ENCODE data around the gene CEP63.
"Not testable (repeated sequence)": the region's sequence is repeated elsewhere in the genome, so short reads cannot be mapped to it uniquely, and the experiment has no call there.

The CEP63 gene

DNA sequence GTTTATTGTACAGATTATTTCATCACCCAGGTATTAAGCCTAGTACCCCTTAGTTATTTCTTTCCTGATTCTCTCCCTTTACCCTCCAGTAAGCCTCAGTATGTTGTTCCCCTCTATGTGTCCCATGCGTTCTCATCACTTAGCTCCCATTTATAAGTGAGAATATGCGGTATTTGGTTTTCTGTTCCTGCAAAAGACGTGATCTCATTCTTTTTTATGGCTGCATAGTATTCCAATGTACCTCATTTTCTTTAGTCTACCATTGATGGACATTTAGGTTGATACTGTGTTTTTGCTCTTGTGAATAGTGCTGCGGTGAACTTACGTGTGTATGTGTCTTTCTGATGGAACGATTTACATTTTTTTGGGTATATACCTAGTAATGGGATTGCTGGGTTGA lies 36.7 kb downstream of the CEP63 start:
- DNase-seq = no peak

DNA sequence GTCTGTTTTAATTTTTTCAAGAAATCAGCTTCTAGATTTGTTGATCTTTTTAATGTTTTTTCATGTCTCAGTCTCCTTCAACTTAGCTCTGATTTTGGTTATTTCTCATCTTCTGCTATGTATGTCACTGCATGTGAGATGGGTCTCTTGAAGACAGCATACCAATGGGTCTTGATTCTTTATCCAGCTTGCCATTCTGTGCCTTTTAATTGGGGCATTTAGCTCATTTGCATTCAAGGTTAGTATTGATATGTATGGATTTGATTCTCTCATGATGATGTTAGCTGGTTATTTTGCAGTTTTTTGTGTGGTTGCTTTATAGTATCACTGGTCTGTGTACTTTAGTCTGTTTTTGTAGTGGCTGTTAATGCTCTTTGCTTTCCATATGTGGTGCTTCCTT lies 39.4 kb downstream of the CEP63 start:
- no peak for DNase-seq

DNA sequence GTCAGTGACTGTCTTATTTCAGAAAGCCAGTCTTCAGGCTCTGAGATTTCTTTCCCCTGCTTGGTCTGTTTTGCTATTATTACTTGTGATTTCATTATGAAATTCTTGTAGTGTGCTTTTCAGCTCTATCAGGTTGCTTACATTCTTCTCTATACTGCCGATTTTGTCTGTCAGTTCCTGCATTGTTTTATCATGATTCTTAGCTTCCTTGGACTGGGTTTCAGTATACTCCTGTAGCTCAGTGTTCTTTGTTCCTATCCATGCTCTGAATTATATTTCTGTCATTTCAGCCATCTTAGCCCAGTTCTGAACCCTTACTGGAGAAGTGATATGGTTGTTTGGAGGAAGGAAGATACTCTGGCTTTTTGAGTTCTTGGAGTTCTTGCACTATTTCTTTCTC lies 40.5 kb downstream of the CEP63 start:
- no peak for DNase-seq

DNA sequence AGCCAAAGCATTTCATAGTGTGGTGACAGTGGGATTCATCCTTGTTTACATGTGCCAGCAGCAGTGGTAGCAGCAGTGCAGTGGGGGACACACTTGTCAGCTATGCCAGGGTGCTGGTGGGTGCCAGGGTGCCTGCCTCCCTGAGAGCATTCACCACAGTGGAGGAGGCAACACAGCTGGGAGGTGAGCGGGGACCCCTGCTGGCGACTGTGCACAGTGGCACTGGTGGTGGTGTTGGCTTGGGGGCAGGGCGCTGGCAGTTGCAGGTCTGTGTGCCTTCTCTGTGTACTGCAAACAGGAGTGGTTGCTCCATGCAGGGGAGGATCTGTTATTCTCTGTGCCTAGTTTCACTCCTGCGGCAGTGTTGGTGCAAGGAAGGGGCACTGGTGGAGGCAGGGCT lies 41.2 kb downstream of the CEP63 start:
- no peak for DNase-seq

DNA sequence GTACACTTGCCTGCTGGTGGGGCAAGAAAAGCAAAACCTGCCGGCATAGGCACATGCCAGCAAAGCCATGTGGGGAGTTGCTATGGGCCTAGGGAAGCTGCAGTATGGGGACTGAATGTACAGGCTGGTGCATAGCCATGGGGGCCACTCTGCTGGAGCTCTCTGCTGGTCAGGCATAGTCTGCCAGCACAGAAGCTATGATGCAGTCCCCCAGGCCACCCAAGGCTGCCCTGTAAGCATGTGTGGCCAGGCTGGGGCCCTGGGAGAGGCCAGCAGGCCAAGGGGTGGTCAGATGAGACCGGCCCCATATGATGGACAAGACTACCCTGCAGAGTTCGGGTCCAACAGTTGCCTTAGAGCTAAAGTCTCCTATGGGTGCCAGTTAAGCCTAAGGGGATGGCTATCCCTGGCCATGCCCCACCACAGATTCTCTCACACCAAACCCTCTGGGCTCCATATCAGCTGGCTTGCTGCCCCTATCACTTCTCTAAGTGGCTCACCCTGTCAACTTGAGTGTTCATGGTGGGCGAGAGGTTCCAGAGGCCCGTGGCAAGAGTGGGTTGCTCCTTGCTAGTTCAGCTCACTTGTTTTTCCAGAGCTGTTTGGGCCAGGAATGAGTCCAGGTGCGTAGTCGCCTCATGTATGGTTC lies 41.8 kb downstream of the CEP63 start:
- no peak for DNase-seq

DNA sequence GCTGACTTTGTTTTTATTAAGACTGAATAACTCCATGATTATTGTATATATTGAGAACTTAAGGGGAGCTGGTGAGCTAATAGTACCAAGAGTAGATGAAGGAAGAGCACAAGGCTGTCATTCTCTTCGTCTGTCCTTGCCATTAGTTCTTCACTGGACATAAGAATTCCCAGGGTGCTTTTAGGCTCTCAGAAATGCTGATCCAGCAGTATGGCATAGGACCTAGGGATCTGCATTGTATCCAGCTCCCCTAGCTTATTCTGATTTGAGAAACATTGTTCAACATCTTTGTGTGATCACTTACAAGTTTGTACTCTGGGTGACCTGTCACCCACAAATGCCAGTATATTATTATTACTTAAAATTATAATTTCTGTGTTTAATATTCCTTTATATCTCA lies 47.6 kb downstream of the CEP63 start:
- no peak for DNase-seq

DNA sequence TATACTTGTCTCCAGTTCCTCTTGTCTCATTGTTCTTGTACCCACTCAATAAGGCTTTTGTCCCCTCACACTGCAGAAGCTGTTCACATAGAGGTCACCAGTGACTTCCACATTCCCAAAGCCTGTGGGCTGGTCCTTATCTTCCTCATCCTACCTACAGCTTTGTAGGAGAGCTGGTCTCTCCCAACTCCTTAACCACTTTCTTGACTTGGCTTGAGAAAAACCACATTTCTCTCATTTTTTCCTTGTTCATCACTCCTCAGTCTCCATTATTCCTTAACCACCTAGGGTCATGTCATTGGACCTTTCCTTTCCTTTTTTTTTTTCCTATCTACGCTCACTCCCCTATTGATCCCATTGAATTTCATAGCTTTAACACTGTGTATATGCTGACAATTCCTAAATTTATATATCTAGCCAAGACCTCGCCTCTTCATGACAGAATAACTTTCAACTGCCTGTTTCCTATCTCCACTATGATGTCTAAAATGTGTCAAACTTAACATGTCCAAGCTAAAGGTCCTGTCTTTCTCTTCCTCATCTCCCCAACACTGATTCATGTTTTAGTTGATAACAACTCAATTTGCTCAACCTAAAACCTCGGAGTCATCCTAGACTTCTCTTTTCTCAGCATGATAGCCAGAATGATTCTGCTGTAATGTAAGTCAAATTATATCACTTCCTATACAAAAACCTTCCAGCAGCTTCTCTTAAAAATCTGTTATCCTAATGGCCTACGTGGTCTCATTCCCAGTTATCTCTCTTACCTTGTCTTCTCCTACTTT lies 49.5 kb downstream of the CEP63 start:
- DNase-seq = peak; percentile 60

DNA sequence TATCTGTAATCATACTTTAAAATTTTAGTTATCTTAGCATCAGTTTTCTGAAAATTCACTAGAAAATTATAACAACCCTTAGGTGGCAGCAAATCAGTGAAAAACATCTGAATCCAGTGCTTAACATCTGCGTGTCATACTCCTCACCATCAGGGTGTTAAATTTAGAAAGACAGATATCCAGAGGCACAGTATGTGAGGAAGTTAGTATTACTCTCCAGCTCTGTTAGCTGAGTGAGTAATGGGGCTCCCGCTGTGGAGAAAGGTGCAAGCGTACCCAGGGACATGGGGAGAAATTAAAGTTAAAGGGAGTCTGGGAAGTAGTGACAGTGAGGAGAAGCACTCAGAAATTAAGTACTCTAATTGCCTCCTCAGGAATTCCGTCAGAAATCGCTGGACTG lies 50.9 kb downstream of the CEP63 start:
- DNase-seq = no peak

DNA sequence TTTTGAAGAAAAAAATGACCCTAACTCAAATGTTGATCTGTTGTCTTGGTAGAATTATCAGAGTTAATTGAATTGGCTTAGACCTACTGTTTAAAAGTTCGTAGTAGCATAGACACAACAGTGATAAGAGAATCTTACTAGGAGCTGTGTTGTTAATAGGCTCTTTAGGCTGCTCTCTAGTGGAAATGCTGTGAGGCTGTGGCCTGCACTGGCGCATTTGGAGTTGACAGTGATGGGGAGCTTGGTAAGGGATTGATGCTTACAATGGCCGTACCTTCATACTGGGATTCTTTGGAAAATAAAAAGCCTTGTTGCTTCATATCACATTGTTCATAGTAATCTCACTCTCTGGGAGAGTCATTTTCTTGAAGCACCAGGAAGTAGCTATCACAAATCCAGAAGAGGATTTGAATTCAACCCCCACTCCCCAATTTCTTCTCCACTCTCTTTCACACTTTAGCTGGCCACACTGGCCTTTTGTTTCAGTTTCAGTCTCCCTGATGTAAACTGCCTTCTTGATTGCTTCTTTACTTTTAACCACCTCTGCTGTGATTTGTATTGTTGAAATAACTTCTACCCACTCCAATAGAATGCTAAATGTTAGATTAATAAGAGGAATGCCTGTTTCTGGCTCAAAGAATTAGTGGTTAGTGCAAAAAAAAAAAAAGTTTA lies 56.6 kb downstream of the CEP63 start:
- DNase-seq = peak; percentile 52

DNA sequence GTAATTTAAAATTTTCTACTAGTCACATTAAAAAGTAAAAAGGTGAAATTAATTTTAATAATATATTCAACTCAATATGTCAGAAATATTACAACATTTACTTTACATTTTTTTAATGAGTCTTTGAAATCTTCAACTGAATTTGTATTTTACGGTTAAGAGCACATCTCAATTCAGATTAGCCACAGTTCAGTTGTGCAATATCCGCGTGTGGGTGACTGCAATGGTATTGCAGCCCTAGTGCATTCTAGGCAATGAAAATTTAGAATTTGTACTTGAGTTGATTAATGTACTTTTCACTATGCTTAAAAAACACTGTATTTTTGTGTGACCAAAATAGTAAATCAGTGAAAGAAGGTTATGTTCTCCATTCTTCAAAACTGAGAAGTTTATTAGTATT lies 57.3 kb downstream of the CEP63 start:
- peak; percentile 84 for DNase-seq

DNA sequence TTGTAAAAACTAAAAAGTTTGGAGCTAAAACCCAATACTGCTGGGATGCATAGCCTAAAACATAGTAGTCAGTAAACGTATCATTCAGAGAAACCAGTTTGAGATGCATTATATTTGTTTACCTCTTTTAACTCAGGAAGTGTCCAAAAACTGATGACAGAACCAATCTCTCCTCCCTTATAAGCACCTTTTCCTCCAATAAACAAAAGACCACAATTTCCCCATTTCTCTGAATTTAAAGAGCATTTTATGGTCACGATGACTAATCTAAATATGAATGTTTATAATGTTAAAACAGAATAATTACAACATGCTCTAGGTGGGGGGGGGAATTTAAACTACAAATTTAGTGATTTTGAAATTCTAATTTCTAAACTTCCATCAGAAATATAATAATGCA lies 58.5 kb downstream of the CEP63 start:
- DNase-seq = peak; percentile 69

DNA sequence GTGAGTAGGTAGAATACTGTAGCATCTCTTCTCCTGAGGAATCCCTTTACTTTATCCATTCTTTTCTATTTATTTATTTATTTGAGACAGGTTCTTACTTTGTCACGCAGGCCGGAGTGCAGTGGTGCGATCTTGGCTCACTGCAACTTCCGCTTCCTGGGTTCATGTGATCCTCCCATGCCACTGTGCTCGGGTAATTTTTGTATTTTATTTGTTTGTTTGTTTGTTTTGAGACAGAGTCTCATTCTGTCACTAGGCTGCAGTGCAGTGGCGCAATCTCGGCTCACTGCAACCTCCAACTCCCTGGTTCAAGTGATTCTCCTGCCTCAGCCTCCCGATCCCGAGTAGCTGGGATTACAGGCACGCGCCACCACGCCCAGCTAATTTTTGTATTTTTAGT lies 58.9 kb downstream of the CEP63 start:
- peak; percentile 39 for DNase-seq

DNA sequence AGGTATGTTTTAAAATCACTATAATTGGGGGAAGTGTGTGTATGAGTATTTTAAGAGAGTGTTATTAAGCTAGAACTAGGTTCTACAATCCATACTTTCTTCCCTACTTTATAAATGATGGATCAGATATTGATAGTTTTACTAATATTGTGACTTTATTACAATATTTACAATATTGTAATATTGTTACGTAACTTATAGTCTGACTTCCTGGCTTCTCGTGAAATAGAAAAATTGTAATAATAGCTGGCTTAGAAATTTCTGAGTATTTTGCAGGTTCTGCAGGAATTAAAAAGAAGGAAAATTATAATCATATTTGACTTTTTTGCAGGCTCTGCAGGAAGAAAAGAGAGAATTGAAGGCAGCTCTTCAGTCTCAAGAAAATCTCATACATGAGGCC lies 60.0 kb downstream of the CEP63 start:
- no peak for DNase-seq

DNA sequence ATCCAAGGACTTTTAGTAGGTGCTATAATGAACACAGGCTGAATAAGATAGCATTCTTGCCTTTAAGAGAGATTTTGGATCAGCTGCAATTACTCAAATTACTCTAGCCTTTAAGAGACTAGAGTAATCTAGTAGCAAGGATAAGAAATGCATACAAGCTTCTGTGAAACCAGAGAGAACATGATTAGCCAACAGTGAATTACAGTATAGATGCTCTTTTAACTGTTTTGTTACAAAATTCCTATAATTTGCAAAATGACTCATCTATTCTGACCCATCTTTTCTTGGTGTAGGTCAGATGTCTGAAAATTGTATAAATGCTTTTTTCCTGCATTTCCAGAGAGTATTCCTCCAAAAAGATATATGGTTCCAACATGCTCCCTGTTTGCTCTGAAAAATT lies 66.9 kb downstream of the CEP63 start:
- peak; percentile 25 for DNase-seq

DNA sequence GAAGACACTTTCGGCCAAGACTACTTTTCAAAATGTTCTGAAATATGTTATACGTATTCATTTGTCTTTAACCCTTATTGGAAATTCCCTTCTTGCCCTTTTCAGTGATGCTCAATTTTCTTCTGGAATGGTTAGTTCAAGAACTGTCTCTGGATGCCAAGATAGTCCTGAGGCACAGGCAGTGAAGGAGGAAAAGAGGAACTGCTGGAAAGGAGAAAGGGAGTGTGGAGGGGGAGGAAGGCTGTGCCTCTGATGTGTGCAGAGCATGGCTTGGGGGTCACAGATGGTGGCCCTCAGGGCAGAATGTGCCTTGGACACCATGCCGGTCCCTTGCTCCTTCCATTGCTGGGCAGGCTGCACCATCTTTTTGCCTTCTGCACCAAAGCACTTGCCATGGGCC lies 73.7 kb downstream of the CEP63 start:
- no peak for DNase-seq

DNA sequence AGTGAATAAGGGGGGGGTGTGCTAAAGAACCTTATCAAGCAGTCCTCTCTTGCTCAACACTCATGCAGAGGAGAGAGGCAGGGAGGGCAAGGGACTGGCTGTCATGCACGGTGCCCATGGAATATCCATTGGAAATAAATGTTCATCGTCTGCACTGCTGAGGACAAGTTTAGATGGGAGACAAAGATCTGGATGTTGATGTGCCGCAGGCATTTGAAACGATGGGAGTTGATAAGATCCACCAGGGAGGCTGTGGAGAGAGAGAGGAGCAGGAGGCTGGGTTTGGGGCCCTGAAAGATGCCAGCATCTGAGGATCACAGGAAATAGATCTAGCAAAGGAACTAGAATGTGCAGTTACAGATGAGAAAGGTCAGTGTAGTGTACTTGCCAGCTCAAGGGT lies 76.2 kb downstream of the CEP63 start:
- DNase-seq = no peak

DNA sequence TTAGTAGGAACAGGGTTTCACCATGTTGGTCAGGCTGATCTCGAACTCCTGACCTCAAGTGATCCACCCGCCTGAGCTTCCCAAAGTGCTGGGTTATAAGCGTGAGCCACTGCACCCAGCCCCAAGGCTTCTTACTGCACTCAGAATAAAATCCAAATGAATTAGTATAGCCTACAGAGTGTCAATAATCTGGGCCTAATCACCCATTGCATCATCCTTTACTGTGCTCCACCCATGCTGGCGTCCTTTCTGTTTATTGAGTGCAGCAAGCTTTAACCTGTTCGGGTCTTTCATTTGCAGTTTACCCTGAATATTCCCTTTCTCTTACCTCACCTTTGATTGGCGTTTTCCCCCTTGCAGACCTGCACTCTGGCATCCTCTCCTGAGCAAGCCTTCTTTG lies 77.7 kb downstream of the CEP63 start:
- no peak for DNase-seq

DNA sequence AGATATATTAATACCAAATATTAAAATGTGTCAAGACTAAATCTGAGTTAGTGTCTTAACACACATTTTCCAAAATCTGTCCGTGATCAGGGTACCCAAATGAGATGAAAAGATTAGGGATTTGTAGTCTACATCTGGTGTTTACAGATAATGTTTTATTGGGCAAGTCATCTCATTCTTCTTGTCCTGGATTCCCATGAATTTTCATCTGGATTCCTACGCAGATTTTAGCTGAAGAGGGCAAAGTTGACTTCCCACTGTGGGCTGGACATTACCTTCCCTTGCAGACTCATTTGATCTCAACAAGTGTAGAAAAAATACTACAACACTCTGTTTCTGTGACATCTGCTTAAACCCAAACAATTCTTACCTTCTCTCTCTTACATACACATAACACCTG lies 79.1 kb downstream of the CEP63 start:
- DNase-seq = no peak

DNA sequence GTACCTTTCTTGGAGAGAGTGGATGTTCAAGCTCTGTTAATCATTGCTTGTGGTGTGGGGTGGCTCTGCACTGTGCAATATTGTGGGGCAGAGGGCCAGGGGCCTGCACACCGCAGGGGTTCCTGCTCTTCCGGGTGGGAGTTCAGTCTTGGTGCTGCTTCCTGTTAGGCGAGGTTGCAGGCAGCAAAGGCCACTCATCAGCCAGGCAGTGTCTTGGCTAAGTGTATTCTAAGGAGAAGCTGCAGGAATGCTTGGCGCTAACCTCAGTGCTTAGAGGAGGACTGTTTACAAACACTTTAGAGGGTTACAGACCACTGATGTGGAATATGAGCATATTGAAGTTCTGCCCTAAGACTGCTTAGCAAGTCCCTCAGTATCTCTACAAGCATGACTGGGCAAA lies 81.7 kb downstream of the CEP63 start:
- DNase-seq = no peak

DNA sequence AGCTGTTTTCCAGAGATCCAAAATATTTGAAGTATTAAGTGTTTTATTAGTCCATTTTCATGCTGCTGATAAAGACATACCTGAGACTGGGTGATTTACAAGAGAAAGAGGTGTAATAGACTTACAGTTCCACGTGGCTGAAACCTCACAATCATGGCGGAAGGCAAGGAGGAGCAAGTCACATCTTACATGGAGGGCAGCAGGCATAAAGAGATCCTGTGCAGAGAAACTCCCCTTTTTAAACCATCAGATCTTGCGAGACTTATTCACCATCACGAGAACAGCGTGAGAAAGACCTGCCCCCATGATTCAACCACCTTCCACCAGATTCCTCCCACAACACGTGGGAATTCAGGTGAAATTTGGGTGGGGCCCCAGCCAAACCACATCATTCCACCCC lies 82.9 kb downstream of the CEP63 start:
- DNase-seq = no peak

DNA sequence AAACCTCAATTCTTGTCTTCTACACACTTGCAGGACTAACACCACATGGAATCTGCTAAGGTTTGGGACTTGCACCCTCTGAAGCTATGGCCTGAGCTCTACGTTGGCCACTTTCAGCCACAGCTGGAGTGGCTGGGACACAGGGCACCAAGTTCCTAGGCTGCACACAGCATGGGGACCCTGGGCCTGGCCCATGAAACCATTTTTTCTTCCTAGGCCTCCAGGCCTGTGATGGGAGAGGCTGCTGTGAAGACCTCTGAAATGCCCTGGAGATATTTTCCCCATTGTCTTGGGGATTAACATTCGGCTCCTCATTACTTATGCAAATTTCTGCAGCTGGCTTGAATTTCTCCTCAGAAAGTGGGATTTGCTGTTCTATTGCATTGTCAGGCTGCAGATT lies 84.0 kb downstream of the CEP63 start:
- not testable (repeated sequence) for DNase-seq

DNA sequence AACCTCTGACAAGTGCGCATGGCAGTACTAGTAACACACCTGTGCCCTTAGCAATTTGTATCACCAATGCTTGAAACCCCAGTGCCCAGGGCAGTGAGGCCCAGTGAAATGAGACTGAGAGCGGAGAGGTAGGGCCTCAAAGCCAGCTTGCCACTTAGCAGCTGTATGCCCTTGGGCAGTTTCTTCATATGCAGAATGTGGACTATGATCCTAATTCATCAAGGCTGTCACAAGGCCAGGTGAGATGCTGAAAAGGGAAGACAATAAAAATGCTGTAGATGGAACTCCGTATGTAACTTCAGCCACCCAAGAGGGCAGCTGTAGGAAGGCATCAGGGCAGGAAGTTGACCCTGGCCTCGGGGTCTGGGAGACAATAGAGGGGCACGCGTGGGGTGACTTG lies 90.6 kb downstream of the CEP63 start:
- DNase-seq = no peak

DNA sequence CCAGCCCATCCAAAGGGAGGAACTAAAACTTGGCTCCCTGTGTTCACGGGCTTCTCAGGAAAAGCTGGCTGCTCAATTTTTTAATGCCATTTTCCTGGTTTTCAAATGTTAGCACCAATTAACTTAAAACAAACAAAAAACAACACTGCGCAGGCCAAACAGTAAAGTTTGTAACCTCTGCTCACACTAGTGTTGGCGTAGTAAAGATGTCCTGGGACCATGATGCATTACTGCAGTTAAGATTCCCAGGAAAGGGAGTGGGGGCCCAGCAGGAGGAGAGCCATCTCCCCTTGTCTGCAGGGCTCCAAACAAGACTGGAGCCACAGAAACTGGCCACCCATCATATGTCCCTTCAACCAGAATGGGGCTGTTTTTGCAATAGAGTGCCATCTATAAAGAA lies 91.0 kb downstream of the CEP63 start:
- DNase-seq = no peak

DNA sequence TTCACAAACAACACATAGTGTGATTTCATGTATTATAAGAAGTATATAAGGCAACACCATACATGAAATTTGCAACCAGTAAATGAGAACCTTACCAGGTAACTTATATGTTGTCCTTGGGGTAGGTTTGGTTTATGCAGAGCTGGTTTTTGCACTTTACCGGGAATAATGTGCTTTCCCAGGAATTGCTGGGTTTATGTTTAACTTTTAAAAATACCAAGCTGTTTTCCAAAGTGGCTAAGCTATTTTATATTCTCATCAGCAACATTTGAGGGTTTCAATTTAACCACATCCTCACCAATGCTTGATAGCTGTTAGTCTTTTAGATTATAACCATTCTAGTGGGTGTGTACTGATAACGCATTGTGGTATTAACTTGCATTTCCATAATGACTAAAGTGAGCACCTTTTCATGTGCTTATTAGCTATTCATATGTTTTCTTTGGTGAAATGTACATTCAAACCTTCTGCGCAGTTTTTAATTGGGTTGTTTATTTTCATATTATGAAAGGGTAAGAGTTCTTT lies 93.3 kb downstream of the CEP63 start:
- no peak for DNase-seq
